ENCODE results near the gene UBR4. TPM values are rescaled to one million over a fixed set of nuclear protein-coding genes. Genes with fewer than 3 reads are reported as not detected.

UBR4 gene
- total and polyA plus RNA-seq, 10 of the 15 experiments (the other 5 are each of a cell fraction or from before 2014, with no cell fraction given): 34.2 to 124 (median 56.2) TPM

GRCh38 chr1:19057182-19057779 is 152.8 kb downstream of the UBR4 start (continued):
- TF ChIP-seq E2F4 (IDR thresholded peaks at IDR 0.05; ENCODE audit: low read depth, low read length): no peak

GRCh38 chr1:19055701-19056100 is 154.4 kb downstream of the UBR4 start:
- H3K4me1 ChIP-seq (ENCODE audit: control insufficient read depth, insufficient read depth, low read length): no peaks in the 10 kb centered on the region
- DNase-seq (ENCODE audit: low read depth, low spot score) (no peak), FAIRE-seq (no peak), ATAC-seq (no peak)
- BruUV-seq (replicated peaks): no TSS peak
- H4K20me1 ChIP-seq (ENCODE audit: control insufficient read depth, insufficient read depth): no peaks in the 10 kb centered on the region
- no peak overlapping the region for H3K4me3 ChIP-seq
- no peak overlapping the region for H3K4me2 ChIP-seq (ENCODE audit: control insufficient read depth, insufficient read depth)
- SMC1A ChIA-PET (ENCODE audit: uncharacterized antibody, unreplicated experiment): interaction anchor here (0.7 kb wide), 1 partner anchor 244 kb away, joined by 3 read pairs; no protein-coding TSS in a partner anchor
- TF ChIP-seq SREBF2 (IDR thresholded peaks at IDR 0.05; ENCODE audit: low read length) (no peak), PML (IDR thresholded peaks at IDR 0.05; ENCODE audit: low read length) (no peak), YBX1 (IDR thresholded peaks at IDR 0.05) (no peak), SMARCA5 (IDR thresholded peaks at IDR 0.05) (no peak), TCF7 (IDR thresholded peaks at IDR 0.05; ENCODE audit: borderline replicate concordance) (no peak), ZNF592 (IDR thresholded peaks at IDR 0.05) (no peak)
- no peaks in the 10 kb centered on the region for H3K36me3 ChIP-seq (ENCODE audit: control insufficient read depth in 2 of 2, insufficient read depth in 2 of 2, low read length in 1 of 2)
- H3K27ac ChIP-seq (ENCODE audit: control insufficient read depth, insufficient read depth): no peak overlapping the region
- POLR2A ChIA-PET: no interaction called here
- in situ Hi-C loops (cut with MboI): no loop called here
- H3K79me2 ChIP-seq (ENCODE audit: control insufficient read depth, insufficient read depth, low read length): no peaks in the 10 kb centered on the region
- CTCF ChIA-PET: interaction anchor here (1.5 kb wide), 1 partner anchor 143 kb away, joined by 3 read pairs; no protein-coding TSS in a partner anchor
- H3K9me3 ChIP-seq (replicated peaks; ENCODE audit: control insufficient read depth, insufficient read depth, low read length): no peaks in the 10 kb centered on the region
- WGBS (ENCODE audit: insufficient coverage, insufficient replicate concordance, low lambda C conversion rate, missing lambda C conversion rate): 2% methylated on average over 7 of the region's 7 CpGs
- intact Hi-C loops (cut with micrococcal nuclease; ENCODE audit: unreplicated experiment): no loop called here
- H2AFZ ChIP-seq (ENCODE audit: control insufficient read depth, low read depth, low read length): no peak overlapping the region
- H3K9ac ChIP-seq (ENCODE audit: control insufficient read depth, insufficient read depth, low read length): no peak overlapping the region
- peaks cover 0 to 2% of the 10 kb centered on the region in 2 experiments; a peak in 3 of 4 replicates for H3K27me3 ChIP-seq (replicated peaks in 1 of 2; ENCODE audit: control insufficient read depth in 2 of 2, insufficient read depth in 2 of 2, low read length in 1 of 2)
- RAD21 ChIA-PET (ENCODE audit: unreplicated experiment): no interaction called here

Measured in GM12878 (cell line).